ENCODE data around the gene HTRA1.

DNA sequence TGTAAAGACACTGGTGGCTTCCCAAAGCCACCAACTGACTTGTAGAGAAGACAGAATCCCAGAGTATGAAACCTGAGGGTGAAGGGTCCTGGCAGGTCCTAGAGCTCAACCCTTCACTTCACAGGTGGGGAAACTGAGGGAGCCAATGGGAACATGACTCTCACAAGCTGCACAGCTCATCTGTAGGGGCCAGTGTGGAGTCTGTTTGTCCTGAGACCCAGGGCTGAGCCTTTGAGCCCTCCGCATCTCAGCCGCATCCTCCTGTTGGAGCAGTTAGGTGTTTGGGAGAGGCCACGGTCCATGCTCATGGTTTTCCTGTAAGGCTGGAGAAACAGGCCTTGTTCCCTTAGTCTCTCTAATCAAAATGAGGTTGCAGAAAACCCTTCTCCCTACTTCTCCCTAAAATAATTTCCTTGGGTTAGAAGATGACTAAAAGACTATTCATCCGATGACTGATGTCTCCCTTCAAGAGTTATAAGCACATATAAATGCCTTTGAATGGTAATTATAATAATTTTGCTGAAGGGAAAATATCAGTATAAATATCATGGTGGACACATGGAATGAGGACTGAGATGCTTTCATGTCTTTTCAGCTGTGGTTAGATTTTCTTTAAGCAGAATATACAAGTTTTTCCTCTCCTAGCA is 10.3 kb downstream of the HTRA1 start:
- TF ChIP-seq, protein P1, sequence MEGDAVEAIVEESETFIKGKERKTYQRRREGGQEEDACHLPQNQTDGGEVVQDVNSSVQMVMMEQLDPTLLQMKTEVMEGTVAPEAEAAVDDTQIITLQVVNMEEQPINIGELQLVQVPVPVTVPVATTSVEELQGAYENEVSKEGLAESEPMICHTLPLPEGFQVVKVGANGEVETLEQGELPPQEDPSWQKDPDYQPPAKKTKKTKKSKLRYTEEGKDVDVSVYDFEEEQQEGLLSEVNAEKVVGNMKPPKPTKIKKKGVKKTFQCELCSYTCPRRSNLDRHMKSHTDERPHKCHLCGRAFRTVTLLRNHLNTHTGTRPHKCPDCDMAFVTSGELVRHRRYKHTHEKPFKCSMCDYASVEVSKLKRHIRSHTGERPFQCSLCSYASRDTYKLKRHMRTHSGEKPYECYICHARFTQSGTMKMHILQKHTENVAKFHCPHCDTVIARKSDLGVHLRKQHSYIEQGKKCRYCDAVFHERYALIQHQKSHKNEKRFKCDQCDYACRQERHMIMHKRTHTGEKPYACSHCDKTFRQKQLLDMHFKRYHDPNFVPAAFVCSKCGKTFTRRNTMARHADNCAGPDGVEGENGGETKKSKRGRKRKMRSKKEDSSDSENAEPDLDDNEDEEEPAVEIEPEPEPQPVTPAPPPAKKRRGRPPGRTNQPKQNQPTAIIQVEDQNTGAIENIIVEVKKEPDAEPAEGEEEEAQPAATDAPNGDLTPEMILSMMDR (IDR thresholded peaks at IDR 0.05): no peak
- TF ChIP-seq POLR2A (IDR thresholded peaks at IDR 0.05): no peak
